NCI-H460 (cell line): ENCODE data around the gene TRABD2B. TPM values are rescaled to one million over a fixed set of nuclear protein-coding genes. Genes with fewer than 3 reads are reported as not detected.

ENCODE experiments used
- DNase-seq: peaks from one replicate; pipeline ENCODE4 v3.0.0-alpha.2; 2016; ENCODE audit warnings: low read depth; ENCODE audit errors: extremely low read depth
- total RNA-seq: library from RNA; depleted of rRNA; stranded (reverse); fragments of >200 nt; shearing (Covaris generic); gene quantifications from 2 replicates; pipeline ENCODE4 v1.2.3, GENCODE V29; 2014

TRABD2B gene
- total RNA-seq, 1 experiment from 2014 or later = 1.3 TPM

- no peak for DNase-seq
These were observed 3.1 kb downstream of the TRABD2B start for GRCh38 chr1:47993881-47994625.

DNA sequence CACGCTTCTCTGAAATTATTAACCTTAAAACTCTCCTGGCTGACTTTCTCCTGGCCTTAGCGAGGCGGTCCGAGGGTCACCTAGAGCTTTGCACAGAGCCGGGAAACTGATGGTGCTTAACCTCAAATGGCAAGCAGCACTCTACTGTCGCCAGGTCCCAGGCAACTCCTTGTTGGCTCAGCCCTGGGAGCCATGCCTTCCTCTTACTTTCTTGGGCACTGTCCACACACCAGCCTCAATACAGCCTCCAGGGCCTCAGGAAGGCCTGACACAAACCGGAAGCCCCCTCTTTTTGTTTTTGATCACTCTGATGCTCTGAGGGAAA, 3.8 kb downstream of the TRABD2B start:
- no peak for DNase-seq

- DNase-seq = no peak
These were observed 4.3 kb downstream of the TRABD2B start for GRCh38 chr1:47992720-47993415.

- no peak for DNase-seq
These were observed 5.5 kb downstream of the TRABD2B start for GRCh38 chr1:47991673-47992072.

GRCh38 chr1:47991187-47991586, 6.0 kb downstream of the TRABD2B start:
- no peak for DNase-seq

DNA sequence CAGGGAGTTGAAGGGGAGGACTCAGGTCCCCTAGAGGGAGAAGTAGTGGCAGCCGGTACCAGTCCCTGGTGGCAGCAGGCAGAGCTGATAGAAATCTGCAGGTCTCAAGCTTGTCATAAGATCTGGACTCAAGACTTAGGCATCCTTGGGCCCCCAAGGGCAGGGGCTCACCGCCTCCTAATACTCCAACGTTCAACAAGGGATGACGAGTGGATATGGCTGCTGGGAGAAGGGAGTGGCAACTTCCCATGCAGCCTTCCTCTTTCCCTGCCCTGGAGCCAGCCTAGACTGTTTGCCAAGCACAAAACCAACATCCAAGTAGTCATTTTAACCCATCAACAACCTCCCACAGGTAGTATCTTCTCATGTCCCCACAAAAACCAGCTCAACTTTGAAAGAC, 6.9 kb downstream of the TRABD2B start:
- DNase-seq = no peak

DNA sequence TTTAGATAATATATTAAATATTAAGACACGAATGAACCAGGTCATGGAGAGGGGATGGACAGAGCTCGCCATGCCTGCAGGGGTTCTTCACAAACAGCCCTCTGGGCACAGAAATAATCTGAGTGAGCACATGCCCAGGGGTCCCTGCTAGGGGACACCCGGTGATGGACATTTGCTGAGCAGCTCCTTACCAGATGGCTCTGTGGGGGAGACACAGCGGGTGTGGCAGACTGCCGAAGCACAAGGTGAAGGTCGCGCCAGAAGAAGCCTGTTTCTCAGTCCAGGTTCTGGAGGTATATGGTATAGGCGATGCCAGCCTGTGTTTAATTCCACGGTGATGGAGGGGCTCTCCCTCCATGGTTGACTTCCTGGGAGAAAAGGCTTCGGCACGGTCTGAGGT, 9.6 kb downstream of the TRABD2B start:
- DNase-seq = no peak

GRCh38 chr1:47986761-47987200, 10.4 kb downstream of the TRABD2B start:
- no peak for DNase-seq

GRCh38 chr1:47985018-47985417, 12.2 kb downstream of the TRABD2B start:
- no peak for DNase-seq

GRCh38 chr1:47984175-47984789, 12.9 kb downstream of the TRABD2B start:
- no peak for DNase-seq

- DNase-seq = no peak
These were observed 13.5 kb downstream of the TRABD2B start for GRCh38 chr1:47983691-47984090.

DNA sequence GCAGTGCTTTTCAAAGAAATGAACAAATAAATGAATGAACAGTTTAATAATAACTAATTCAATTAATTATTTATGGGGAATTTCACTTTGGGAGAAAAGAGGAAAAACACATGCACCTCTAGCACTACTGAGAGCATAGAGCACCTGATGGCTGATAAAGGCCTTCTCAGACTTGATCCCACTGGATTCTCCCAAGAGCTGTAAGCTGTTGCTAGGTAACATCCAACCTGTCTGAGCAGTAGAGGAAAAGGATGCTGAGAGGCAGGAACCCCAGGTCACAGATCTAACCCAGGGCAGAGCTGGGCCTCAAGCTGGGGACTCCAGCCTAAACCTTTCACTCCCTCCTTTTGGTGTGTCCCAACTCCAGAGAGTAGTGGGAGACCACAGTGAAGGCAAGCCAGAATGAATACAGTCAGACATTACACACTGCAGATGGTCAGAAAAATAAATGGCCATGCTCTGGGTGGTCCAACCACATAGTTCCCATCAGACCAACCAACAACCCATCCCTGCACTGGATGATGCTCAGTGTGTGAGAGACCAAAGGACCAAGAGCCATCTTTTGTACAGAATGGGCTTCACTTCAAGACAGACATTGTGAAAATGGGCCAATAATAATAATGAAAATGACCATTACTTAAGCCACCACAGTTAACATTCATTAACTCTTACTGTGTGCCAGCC, 15.4 kb downstream of the TRABD2B start:
- DNase-seq = no peak

- DNase-seq = no peak
These were observed 16.7 kb downstream of the TRABD2B start for GRCh38 chr1:47980501-47980900.

- no peak for DNase-seq
These were observed 17.5 kb downstream of the TRABD2B start for GRCh38 chr1:47979724-47980123.

GRCh38 chr1:47978486-47978885, 18.7 kb downstream of the TRABD2B start:
- peak; percentile 86 for DNase-seq

DNA sequence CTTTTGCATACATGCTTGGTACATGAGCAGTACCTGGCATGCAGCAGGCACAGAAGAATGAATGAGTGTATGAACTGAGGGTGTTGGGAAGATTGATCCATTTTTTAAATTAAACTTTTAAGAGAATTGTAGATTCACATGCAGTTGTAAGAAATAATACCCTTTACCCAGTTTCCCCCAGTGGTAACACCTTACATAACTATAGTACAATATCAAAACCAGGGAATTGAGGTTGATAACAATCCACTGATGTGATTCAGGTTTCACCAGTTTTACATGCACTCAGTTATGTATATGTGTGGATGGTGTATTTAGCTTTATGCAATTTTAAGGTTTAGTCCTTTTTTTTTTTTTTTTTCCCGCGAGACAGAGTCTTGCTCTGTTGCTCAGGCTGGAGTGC, 20.5 kb downstream of the TRABD2B start:
- no peak for DNase-seq

DNA sequence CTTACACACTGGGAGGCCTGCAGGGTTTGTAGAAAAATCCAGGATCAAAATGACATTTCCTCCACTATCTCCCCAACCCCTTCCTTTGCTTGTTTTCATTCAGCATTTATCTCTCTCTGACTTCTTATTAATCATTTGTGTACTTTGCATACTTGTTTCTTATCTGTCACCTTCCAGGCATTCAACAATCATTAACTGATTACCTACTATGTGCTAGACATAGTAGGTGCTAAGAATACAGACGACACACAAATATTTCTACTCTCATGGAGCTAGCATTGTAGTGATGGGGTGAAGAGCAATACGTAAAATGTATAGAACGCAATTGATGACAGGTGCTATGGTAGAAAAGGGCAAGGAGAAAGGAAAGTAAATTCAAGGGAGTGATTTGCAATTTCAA, 20.9 kb downstream of the TRABD2B start:
- no peak for DNase-seq

GRCh38 chr1:47975302-47975921, 21.8 kb downstream of the TRABD2B start:
- no peak for DNase-seq

DNA sequence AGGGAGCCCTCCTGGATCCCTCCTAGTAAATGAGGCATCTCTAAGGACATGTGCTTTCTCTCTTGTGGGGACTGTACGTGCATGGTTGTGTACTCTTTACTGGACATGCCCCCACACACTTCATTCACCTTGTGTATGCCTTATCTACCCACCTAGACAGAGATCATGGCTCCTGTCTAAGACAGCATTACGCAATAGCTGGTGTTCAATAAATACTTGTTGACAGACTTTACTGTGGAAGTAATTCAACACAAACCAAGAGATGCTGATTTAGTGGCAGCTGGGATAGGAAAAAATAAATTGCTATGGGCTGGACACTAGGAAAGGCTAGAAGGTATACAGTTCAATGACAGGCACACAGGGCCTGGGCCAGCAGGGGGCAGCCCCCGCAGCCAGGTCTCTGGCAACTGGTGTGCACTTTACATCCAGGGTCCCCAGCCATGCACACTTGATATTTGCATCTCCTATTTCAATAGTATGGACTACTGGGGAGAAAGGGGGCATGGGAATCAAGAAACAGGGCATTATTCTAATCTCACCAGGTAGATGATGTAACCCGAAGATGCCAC, 24.2 kb downstream of the TRABD2B start:
- DNase-seq = no peak

DNA sequence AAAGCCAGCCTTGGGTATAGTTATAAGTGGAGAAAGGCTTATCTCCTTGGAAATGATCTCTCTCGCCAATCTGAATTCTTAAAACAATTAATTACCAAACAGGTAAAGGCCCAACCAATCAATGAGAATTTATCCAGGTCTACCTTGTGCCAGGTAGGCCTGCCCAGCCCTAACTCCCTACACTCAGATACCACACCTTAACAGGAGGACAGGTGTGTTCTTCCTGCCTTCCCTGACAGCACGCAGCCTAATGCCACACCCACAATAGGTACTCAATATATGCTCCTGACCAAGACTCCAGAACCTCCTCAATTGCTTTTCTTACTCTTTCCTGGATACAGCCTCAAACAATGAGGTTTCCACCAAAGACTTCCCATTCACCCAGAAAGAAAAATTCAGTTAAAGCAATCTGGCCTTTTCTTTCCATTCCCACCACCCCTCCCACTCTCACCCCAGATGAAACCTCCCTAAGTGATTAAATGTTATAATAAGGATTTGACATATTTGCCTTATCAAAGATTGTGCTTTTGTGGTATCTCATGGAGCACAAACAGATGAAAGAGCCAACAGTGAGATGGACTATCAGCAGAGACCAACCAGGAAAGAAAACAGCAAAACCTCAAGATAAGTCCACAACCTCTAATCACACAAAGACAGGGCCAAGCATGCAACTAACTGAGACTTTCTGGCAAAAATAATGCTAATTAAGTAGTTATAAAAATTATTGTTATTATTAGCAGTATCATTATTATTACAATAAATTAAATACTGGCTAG, 25.6 kb downstream of the TRABD2B start:
- no peak for DNase-seq
